NCI-H2196 treated with DMSO at 0.1 percent for 48 hours (cell line): ENCODE measurements around the gene METTL5.
A peak's percentile ranks its signal among the peaks of the same experiment; 100 is the strongest.
"Not testable (repeated sequence)": the region's sequence is repeated elsewhere in the genome, so short reads cannot be mapped to it uniquely, and the experiment has no call there.

Experiments used
- DNase-seq: peaks from one replicate; lab custom pipeline; 2025; ENCODE audit not compliant: unreplicated experiment; lab: John Stamatoyannopoulos, UW

Gene METTL5

DNA sequence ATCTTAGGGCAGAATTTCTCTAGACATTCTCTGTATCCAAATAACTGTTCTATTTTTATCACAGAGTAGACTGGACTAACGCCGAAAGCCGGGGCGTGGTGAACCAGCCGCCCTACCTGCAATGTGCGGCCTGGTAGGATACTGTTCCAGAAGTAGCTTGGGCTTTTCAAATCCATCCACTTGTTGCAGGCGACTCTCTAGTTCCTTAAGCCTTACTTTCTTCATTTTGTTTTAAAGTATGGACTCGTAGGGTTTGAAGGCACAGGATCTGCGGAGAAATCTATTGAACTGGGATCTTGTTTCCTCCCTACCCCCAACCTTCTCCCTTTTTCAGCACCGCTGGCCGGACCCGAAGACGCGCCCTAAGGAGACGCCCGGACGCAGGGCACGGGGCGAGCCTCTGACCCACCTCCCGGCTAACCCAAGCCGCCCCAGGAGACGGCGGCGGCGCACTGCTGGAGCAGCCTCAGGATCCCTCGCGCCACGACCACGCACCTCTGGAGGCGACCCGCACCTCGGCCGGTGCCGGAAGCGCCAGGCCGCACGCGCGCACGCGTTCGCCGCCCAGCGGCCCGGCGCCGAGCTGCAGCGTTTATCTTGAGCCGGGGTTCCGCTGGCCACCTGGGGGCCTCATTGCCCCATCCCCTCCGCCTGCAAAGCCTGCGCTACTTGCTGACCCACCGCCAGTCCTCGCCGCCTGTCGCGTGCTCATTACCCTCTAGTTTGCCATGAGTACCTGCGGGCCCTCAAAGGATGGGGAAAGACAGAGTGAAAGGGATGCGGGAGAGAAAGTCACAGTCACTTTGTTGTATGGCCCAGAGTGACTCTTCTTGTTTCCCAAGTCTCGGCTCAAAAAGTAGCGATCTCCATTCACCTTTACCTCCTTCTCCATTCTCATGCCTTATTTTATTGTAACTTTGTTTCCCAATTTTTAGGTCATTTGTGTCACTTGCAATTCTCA is at the start of gene METTL5:
TSS of gene METTL5 (minus strand) at position 533 of the 961 bp plus-strand sequence. CDS start at position 225, 308 bp downstream.
- DNase-seq = peak; percentile 79

GRCh38 chr2:169871994-169872393 is 47.3 kb upstream of the METTL5 start:
- no peak for DNase-seq

DNA sequence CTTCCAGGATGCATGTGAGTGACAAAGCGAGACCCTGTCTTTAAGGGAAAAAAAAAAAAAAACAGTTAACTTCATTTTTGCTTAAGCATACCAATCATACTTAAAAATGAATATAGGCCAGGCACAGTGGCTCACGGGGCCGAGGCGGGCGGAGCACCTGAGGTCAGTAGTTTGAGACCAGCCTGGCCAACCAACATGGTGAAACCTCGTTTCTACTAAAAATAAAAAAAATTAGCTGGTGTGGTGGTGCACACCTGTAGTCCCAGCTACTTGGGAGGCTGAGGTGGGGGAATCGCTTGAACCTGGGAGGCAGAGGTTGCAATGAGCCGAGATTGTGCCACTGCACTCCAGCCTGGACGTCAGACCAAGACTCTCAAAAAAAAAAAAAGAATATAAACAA is 46.7 kb upstream of the METTL5 start:
- not testable (repeated sequence) for DNase-seq

DNA sequence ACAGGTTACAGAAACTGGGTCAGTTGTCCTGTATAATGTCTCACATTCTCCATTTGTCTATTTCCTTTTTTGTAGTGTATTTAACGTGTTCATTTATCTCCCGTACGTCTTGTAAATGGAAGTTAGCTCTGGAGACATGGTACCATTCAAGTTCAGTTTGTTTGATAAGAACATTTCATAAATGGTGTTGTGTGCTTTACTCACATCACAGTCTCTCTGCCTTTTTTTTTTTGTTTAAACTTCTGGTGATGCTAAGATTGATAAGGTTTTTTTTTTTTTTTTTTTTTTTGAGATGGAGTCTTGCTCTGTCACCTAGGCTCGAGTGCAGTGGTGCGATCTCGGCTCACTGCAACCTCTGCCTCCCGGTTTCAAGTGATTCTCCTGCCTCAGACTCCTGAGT is 44.2 kb upstream of the METTL5 start:
- DNase-seq = no peak

- no peak for DNase-seq
These were observed 42.9 kb upstream of the METTL5 start for GRCh38 chr2:169867579-169867978.

GRCh38 chr2:169866230-169866629 is 41.5 kb upstream of the METTL5 start:
- not testable (repeated sequence) for DNase-seq

- DNase-seq = no peak
These were observed 40.8 kb upstream of the METTL5 start for GRCh38 chr2:169865492-169865891.

DNA sequence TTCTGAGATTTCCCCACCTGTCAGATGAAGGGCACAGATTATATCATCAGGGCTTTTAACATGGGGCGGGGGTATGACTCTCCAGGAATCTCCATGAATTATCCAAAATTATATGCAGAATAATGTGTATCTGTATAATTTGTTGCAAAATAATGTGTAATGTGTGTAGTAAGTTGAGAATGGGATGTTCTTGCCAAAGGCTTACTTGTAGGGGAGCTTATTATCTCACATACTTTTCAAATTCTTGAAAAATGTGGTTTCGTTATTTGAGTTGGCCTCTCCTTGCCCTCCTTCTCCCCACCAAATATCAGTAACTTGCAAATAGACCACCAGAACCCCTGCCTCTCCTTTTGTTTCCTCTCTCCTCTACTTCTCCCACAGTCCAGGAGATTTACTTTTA is 38.1 kb upstream of the METTL5 start:
- DNase-seq = no peak

GRCh38 chr2:169860149-169860548 is 35.4 kb upstream of the METTL5 start:
- DNase-seq = no peak

- no peak for DNase-seq
These were observed 34.7 kb upstream of the METTL5 start for GRCh38 chr2:169859423-169859822.

DNA sequence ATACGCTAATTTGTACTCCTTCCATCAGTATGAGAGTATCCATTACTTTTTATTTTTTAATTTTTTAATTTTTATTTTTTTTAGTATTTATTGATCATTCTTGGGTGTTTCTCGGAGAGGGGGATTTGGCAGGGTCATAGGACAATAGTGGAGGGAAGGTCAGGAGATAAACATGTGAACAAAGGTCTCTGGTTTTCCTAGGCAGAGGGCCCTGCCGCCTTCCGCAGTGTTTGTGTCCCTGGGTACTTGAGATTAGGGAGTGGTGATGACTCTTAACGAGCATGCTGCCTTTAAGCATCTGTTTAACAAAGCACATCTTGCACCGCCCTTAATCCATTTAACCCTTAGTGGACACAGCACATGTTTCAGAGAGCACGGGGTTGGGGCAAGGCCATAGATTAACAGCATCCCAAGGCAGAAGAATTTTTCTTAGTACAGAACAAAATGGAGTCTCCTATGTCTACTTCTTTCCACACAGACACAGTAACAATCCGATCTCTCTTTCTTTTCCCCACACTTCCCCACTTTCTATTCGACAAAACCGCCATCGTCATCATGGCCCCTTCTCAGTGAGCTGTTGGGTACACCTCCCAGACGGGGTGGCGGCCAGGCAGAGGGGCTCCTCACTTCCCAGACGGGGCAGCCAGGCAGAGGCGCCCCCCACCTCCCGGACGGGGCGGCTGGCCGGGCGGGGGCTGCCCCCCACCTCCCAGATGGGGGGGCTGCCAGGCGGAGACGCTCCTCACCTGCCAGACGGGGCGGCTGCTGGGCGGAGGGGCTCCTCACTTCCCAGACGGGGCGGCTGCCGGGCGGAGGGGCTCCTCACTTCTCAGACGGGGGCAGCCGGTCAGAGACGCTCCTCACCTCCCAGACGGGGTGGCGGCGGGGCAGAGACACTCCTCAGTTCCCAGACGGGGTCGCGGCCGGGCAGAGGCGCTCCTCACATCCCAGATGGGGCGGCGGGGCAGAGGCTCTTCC is 30.9 kb upstream of the METTL5 start:
- DNase-seq = not testable (repeated sequence)

DNA sequence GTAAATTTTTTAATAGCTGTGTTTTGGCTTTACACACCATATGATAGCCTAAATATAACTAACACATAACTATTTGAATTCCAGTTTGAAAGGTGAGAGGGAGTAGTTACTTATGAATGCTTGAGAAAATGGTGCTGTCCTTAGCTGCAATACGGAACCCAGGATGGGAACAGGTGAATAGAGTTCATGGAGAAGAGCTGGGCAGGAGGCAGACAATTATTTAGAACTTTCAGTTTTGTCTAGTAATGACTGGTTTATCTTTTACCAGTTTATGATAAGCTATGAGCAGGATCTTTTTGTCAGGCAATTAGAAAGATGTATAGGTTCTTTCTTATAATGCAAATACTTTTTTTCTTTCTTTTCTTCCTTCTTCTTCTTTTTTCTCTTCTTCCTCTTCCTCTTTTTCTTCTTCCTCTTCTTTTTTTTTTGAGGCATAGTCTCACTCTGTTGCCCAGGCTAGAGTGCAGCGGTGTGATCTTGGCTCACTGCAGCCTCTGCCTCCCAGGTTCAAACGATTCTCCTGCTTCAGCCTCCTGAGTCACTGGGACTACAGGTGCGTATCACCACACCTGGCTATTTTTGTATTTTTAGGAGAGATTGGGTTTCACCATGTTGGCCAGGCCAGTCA is 28.4 kb upstream of the METTL5 start:
- no peak for DNase-seq

- DNase-seq = no peak
These were observed 25.0 kb upstream of the METTL5 start for GRCh38 chr2:169849710-169850109.

GRCh38 chr2:169848959-169849693 is 24.4 kb upstream of the METTL5 start:
- DNase-seq = not testable (repeated sequence)

GRCh38 chr2:169845016-169845415 is 20.3 kb upstream of the METTL5 start:
- DNase-seq = no peak

- not testable (repeated sequence) for DNase-seq
These were observed 16.9 kb upstream of the METTL5 start for GRCh38 chr2:169841625-169842024.

DNA sequence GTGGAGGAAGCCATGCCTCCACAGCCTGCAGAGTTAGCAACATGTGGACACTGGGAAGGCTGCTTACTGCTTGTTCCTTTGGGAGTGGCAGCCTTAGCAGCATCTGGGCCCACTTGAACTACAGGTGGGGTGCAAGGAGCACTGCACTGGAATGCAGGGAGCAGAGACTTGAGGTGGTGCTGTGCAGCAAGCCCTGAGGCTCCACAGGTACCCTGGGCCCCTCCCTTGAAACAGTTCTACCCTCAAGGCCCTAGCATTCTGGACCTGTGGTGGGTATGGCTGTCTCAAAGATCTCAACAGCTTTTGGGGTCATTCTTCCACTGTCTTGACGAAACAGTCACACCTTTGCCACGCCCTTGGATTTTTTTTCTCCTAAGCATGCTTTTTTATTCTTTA is 16.0 kb upstream of the METTL5 start:
- no peak for DNase-seq

DNA sequence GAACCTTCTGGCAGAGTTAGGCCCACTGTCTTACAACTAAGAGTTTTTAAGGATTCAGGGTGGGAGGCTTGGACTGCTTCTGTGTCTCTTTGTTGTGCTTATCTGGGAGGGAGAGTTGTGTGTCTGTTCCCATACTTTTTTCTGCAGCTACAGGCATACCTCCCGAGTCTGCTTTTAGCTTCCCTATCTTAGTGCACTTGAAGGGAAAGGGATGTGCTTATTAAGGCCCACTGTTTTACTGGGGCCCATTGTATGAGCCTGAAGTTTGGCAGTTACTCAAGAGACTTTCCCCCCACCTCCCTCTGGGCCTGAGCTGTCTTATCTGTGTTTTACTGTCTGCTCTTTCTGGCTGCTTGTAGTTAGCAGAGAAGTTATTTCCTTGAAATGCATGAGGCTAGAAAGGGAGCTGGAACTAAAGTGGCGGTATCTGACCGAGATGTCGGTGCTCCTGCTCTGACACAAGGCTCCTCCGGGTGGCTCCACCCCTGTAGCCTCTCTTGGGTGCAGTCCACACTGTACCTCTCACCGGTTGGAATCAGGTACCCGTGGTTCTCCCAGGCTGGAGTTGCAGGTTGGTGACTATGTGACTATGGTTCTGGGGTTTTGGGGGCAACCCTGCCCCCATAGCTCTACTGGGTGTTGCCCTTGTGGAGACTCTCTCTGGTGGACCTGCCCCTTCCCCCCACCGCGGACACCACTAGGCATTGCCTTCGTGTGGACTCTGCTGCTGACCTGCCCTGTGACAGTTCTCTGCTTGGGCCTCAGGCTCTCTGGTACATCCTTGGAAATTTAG is 15.4 kb upstream of the METTL5 start:
- DNase-seq = no peak

GRCh38 chr2:169838743-169839489 is 14.2 kb upstream of the METTL5 start:
- DNase-seq = no peak
